Activated CD4-positive, alpha-beta T cell treated with anti-CD3 and anti-CD28 coated beads, Interleukin-2, Interleukin-6, amounts not matched to agents 100 ng/mL and 50 ng/mL, durations not matched to agents 16 hours and 8 hours (primary cell): ENCODE data around the gene ERP44.
"Not testable (repeated sequence)": the region's sequence is repeated elsewhere in the genome, so short reads cannot be mapped to it uniquely, and the experiment has no call there.

Experiments
- DNase-seq: peaks from one replicate; pipeline ENCODE4 v3.0.0-alpha.2; 2020

Gene ERP44

GRCh38 chr9:100064872-100065581, 33.8 kb downstream of the ERP44 start:
- DNase-seq, result no peak

- no peak for DNase-seq
These were observed 35.6 kb downstream of the ERP44 start for GRCh38 chr9:100063185-100063584.

- not testable (repeated sequence) for DNase-seq
These were observed 36.1 kb downstream of the ERP44 start for GRCh38 chr9:100062683-100063082.

- no peak for DNase-seq
These were observed 39.9 kb downstream of the ERP44 start for GRCh38 chr9:100058699-100059579.

- DNase-seq, result no peak
These were observed 41.2 kb downstream of the ERP44 start for GRCh38 chr9:100057624-100058023.

GRCh38 chr9:100056561-100056960, 42.2 kb downstream of the ERP44 start:
- no peak for DNase-seq

- no peak for DNase-seq
These were observed 46.4 kb downstream of the ERP44 start for GRCh38 chr9:100052375-100052774.

GRCh38 chr9:100049551-100049950, 49.2 kb downstream of the ERP44 start:
- no peak for DNase-seq

GRCh38 chr9:100038472-100038871, 60.3 kb downstream of the ERP44 start:
- DNase-seq, result no peak

- peak; percentile 4 for DNase-seq
These were observed 64.8 kb downstream of the ERP44 start for GRCh38 chr9:100033877-100034551.

- no peak for DNase-seq
These were observed 68.3 kb downstream of the ERP44 start for GRCh38 chr9:100030548-100030947.

- no peak for DNase-seq
These were observed 69.5 kb downstream of the ERP44 start for GRCh38 chr9:100029251-100029650.

GRCh38 chr9:100028201-100028784, 70.5 kb downstream of the ERP44 start:
- peak; percentile 75 for DNase-seq

GRCh38 chr9:100027543-100027942, 71.3 kb downstream of the ERP44 start:
- DNase-seq, result no peak

- no peak for DNase-seq
These were observed 76.9 kb downstream of the ERP44 start for GRCh38 chr9:100021931-100022330.

- no peak for DNase-seq
These were observed 78.5 kb downstream of the ERP44 start for GRCh38 chr9:100020121-100020795.

GRCh38 chr9:100019541-100019940, 79.3 kb downstream of the ERP44 start:
- DNase-seq, result no peak

GRCh38 chr9:100014846-100015245, 84.0 kb downstream of the ERP44 start:
- DNase-seq, result no peak

GRCh38 chr9:100013573-100013972, 85.2 kb downstream of the ERP44 start:
- no peak for DNase-seq

- no peak for DNase-seq
These were observed 86.5 kb downstream of the ERP44 start for GRCh38 chr9:100012279-100012678.

GRCh38 chr9:100011062-100011681, 87.6 kb downstream of the ERP44 start:
- DNase-seq, result peak; percentile 65

- DNase-seq, result no peak
These were observed 99.0 kb downstream of the ERP44 start for GRCh38 chr9:99999797-100000196.
